HG03521 (cell line): ENCODE results near the gene ARHGDIA.

Source experiments
- ATAC-seq: cut with Tn5 transposase; IDR thresholded peaks from one replicate; pipeline ENCODE4 v1.9.1; 2021; ENCODE audit warnings: mild to moderate bottlenecking, moderate library complexity; ENCODE audit not compliant: unreplicated experiment

The ARHGDIA gene

DNA sequence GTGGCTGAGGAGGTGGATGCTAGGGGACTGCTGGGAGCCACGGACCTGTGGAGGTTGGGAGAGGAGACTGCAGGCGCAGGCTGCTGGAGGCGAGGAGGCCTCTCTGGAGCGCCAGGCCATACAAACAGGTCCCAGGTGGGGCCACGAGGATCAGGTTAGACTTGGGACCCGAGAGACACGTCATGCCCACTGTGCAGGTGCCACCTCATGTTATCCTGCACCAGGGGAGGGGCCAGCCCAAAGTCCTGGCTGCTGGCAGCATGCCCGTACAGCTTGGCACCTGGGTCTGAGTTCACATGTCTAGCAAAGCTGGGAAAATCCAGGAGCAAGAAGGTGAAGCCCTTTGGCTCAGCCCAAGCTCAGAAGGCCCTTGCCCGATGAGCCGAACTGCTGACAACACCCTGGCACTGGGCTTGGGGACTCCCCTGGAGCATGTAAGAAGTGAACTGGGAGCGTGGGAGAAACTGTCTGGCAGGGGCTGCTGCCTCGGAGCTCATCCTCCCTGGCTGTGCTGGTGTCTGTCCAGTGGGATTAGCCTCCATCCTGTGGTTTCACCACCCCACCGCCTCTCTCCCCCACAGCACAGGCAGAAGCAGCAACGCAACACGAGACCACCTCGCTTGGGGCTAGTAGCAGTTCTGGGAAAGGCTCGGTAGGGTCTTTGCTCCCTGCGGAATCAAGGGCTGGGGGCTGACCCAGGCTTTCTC is 5.3 kb downstream of the ARHGDIA start:
- ATAC-seq: no peak

- ATAC-seq: no peak
These were observed 5.8 kb downstream of the ARHGDIA start for GRCh38 chr17:81865358-81865732.

- no peak for ATAC-seq
These were observed 7.0 kb downstream of the ARHGDIA start for GRCh38 chr17:81863833-81864768.

- ATAC-seq: no peak
These were observed 7.9 kb downstream of the ARHGDIA start for GRCh38 chr17:81863123-81863675.

GRCh38 chr17:81860756-81861568 is 10.2 kb downstream of the ARHGDIA start:
- peak; percentile 79 for ATAC-seq

DNA sequence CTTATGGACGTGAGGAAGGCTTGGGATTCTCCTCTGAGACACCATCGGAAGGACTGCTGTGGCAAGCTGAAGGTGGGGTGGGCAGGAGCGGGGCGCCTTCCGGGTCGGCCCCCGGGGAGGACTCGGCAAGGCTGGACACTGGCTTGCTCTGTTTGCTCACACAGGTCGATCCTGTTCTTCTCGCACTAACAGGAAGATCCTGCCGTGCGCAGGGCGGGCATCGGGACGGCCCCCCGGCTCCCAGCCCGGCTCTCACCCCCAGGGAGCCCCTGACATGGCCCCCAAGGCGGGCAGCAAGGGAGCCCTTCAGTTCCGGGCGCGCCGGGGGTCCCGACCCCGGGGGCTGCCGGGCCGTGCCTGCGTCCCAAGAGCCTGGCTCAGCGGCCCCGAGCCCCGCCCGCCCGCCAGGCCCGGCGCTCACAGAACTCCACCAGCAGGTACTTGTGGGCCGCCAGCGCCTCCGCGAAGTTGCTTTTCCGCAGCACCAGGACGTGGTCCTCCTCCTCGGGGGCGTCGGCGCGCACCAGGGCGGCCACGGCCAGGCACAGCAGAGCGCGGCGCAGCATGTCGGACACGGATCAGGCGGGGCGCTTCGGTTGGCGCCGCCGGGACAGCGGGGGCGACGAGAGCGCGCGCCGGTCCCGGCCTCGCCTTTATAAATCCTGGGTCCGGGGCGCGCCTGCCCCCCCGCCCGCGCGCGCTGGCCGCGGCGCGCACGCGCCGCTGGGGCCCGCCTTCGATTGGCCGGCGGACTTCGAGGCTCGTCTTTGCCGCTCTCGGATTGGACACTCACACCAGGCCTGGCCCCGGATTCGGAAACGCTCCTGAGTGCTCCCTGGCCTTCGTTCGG is 11.0 kb downstream of the ARHGDIA start, which contains the start of gene P4HB:
Gene P4HB (minus strand): TSS at position 630 of the 850 bp plus-strand sequence. CDS start 64 bp downstream, at position 566.
- peak; percentile 76 for ATAC-seq

DNA sequence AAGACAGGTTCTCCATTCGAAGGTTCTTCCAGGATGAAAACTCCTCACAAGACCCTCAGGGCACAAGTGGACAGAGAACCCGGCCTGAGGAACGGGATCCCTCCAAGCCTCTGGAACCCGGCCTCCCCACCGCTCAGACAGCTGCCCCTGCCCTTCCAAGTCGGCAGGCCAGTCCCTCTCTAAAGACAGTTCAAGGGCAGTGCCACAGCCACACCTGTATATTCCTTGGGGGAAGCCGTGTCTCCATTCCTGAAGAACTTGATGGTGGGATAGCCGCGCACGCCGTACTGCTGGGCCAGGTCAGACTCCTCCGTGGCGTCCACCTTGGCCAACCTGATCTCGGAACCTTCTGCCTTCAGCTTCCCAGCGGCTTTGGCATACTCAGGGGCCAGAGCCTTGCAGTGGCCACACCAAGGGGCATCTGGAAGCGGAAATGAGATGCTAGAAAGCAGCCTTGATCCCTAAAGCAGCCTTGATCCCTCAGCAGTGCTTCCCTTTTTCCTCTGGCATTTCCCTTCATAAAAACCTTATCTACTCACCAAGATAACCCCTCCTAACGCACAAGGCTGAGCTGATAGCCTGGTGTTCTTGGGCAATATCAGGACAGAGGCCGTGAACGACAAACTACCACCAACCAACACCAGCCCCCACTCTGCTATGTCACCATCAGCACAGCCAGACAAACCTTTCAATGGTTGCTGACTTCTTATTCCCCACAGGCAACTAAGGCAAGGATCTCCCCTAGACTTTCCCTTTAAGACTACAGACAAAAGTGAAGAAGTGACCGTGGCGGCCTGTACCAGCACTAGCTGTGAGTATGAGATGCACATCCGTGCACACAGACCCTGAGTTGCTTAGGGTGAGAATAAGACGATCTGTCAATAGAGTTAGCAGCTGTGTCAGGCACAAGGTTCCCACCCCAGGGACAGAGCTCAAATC is 11.9 kb downstream of the ARHGDIA start:
- ATAC-seq: no peak

DNA sequence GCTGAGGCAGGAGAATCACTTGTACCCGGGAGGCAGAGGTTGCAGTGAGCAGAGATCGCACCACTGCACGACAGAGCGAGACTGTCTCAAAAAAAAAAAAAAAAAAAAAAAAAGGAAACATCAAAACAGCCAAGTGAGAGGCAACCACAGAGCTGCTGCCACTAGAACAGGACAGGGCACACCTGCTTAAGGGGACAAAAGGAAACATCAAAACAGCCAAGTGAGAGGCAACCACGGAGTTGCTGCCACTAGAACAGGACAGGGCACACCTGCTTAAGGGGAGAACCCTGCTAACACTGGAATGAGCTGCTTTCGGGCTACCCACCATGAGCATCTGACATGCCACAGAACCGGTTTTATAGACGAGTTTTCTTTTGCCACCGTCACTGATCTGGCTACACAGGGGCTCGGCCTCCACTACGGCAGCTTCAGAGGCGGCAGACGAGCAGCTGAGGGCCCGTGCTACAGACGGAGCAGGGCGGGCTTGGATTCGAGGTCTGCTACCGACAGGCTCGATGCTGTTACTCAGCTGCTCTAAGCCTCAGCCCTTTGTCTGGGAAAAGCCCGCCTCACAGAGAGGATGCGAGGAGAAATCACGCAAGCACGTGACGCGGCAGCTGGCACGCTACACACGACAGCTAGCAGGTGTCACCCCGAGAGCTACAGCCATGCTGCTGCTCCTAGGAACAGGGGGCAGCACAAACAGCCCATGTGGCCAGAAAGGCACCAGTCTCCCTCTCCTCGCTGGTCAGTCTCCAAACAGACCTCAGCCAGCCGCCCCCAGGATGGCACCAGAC is 12.8 kb downstream of the ARHGDIA start:
- ATAC-seq: no peak

DNA sequence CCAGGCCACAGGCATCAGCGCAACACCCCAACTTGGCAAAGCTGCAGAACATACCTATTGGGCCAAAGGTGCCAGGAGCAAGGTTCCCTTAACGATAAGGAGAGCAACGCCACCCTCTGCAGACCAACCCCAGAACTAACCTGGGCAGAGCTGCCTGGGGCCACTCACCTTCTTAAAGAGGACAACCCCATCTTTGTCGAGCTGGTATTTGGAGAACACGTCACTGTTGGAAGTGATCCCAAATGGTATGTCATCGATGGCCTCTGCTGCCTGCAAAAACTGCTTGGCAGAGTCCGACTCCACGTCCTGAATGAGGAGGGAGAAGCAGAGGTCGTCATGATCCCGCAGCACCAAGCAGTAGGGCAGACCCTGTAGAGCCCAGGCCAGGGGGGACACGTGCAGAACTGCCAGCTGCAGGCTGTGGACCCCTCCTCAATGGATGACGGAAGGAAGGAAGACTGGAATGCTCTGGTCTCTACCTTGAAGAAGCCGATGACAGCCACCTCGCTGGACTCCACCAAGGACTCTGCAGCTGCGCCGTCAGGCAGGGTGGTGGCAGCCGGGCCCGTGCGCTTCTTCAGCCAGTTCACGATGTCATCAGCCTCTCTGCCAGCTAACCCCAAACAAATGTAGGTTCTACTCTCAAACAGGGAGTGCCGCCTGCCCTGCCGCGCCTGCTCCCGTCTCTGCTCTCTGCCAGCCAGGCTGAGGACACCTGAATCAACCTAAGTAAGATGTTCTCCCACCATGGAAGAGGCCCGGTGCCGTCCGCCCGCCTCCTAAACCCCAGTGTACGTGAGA is 16.0 kb downstream of the ARHGDIA start:
- ATAC-seq: no peak

DNA sequence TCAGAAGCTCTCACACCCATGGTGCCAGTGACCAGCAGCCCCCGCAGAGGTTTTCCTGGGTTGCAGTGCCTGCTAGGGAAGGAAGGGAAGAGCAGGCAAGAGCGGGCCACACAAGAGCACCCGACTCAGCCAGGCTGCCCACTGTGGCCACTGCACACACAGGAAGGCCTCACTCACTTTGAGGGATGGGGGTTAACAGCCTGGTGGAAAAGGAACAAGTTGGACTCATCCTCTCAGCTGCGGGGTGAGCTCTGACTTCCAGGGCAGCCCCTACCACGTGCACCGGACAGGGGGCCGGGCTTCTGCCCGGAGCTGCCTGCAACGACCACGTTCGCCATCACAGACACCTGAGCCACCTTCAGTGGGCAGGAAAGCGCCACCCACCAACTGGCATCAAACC is 18.9 kb downstream of the ARHGDIA start:
- no peak for ATAC-seq

GRCh38 chr17:81851423-81851822 is 19.7 kb downstream of the ARHGDIA start:
- no peak for ATAC-seq

GRCh38 chr17:81849457-81849856 is 21.7 kb downstream of the ARHGDIA start:
- ATAC-seq: no peak

GRCh38 chr17:81846743-81847689 is 24.1 kb downstream of the ARHGDIA start:
- ATAC-seq: no peak

GRCh38 chr17:81845881-81846742 is 25.0 kb downstream of the ARHGDIA start:
- ATAC-seq: no peak

DNA sequence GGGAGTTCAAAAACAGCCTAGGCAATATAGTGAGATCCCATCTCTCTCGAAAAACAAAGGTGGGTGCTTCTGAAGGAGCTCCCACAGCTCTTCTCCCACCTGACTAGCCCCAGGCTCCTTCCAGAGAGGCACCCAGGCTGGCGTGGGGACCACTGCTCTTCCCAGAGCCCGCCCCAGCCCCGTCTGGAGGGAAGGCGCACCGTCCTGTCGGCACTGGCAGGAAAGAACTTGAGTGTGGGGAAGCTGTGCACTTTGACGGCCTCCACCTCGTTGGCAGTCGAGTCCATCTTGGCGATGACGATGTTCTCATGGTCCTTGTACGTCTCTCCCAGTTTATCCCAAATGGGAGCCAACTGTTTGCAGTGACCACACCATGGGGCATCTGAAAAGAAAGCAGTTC is 25.8 kb downstream of the ARHGDIA start:
- no peak for ATAC-seq
